ENCODE results near the gene CAMK2D.
"Not testable (repeated sequence)": the region's sequence is repeated elsewhere in the genome, so short reads cannot be mapped to it uniquely, and the experiment has no call there.

The CAMK2D gene

GRCh38 chr4:113766882-113767281 lies 5.3 kb upstream of the CAMK2D start:
- no peak for DNase-seq (ENCODE audit: extremely low read depth, low read depth)
- no peak overlapping the region for H3K4me3 ChIP-seq (replicated peaks; ENCODE audit: low read depth, low read length)
- no peak for TF ChIP-seq CTCF (IDR thresholded peaks at IDR 0.05; ENCODE audit: low read depth, low read length, missing control alignments)

GRCh38 chr4:113764720-113765264 lies 3.3 kb upstream of the CAMK2D start:
- H3K4me3 ChIP-seq (replicated peaks; ENCODE audit: low read depth, low read length), result no peak overlapping the region
- TF ChIP-seq CTCF (IDR thresholded peaks at IDR 0.05; ENCODE audit: low read depth, low read length, missing control alignments), result no peak
- DNase-seq (ENCODE audit: extremely low read depth, low read depth), result no peak

- not testable (repeated sequence) for H3K4me3 ChIP-seq (replicated peaks; ENCODE audit: low read depth, low read length); DNase-seq (ENCODE audit: extremely low read depth, low read depth)
These were observed 2.4 kb upstream of the CAMK2D start for GRCh38 chr4:113763923-113764322.

- no peak for TF ChIP-seq CTCF (IDR thresholded peaks at IDR 0.05; ENCODE audit: low read depth, low read length, missing control alignments)
- peak overlapping the region; percentile 95 for H3K4me3 ChIP-seq (replicated peaks; ENCODE audit: low read depth, low read length)
- no peak for DNase-seq (ENCODE audit: extremely low read depth, low read depth)
These were observed 1.4 kb upstream of the CAMK2D start for GRCh38 chr4:113763029-113763285.

- H3K4me3 ChIP-seq (replicated peaks; ENCODE audit: low read depth, low read length), result peak overlapping the region; percentile 95
- DNase-seq (ENCODE audit: extremely low read depth, low read depth), result peak; percentile 99
- TF ChIP-seq CTCF (IDR thresholded peaks at IDR 0.05; ENCODE audit: low read depth, low read length, missing control alignments), result no peak
These were observed 869 bp upstream of the CAMK2D start for GRCh38 chr4:113762186-113763028.

GRCh38 chr4:113760795-113761619 lies 531 bp downstream of the CAMK2D start:
- TF ChIP-seq CTCF (IDR thresholded peaks at IDR 0.05; ENCODE audit: low read depth, low read length, missing control alignments), result no peak
- DNase-seq (ENCODE audit: extremely low read depth, low read depth), result no peak
- peak overlapping the region; percentile 95 for H3K4me3 ChIP-seq (replicated peaks; ENCODE audit: low read depth, low read length)
